Fibroblast of the conjunctiva (primary cell): ENCODE results near the gene MAP2K5.

Experiments
- DNase-seq: peaks from one replicate; pipeline ENCODE4 v3.0.0-alpha.2; 2010; ENCODE audit warnings: low read depth

The MAP2K5 gene

DNA sequence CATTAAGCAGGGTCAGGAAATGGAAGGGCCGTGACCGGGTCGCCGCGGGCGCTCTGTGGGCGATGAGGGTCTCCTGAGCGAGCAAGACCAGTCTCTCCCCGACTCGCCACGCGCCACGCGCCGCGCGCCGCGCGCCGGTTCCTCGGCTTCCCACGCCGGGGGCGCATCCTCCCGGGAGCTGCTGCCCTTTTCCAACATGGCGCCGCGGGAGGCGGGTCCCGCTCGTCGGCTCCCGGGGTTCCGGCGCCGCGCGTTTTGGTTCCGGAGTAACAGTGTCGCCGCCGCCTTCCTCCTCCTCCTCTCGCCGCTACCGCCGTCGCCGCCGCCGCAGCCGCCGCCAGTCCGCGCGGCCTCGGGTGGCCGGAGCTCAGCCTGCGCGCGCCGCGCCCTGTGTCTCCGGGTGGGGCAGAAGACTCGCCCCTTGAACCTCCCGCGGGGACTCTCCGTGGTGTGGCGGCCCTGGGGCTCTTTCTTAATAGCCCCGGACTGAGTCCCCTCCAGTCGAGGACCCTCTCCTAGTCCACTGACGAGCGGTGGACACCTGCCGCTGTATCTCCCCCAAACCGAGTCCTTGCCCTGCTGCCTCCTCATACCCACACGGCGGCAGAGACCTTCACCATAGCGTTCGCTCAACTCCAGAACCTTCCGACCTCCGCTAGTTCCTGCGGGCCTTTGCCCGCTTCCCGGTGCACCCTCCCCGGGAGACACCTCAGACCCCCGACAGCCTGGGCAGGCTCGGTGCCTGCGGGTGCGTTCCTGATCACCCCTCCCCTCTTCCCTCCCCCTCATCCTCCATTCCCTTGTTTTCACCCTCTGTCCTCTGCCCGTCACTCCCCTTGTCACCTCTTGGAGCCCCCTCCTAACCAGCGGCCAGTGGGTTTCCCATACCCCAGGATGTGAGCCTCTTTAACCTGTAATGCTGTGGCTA lies at the start of gene MAP2K5:
Gene MAP2K5 (plus strand): TSS at position 284 of the 928 bp plus-strand sequence. CDS start 633 bp downstream, at position 917.
- DNase-seq = no peak

DNA sequence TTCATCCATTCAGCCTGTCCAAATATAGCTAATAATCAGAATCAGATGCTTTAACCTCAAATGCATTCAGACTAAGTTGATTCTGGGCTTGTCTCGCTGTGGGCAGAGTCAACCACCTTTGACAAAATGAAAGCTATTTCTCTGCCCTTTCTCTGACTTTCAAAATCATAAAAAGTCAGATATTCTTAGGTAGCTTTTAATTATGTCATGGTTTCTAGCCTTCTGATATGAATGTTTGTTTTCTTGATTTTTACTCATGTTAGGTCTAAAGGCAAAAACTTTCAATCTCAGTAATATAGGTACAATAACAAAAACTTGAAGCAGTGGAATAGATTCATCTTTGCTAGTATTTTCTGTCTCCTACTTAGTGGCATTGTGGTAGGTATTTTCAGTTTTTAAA lies 46.9 kb upstream of the MAP2K5 start:
- DNase-seq = no peak

DNA sequence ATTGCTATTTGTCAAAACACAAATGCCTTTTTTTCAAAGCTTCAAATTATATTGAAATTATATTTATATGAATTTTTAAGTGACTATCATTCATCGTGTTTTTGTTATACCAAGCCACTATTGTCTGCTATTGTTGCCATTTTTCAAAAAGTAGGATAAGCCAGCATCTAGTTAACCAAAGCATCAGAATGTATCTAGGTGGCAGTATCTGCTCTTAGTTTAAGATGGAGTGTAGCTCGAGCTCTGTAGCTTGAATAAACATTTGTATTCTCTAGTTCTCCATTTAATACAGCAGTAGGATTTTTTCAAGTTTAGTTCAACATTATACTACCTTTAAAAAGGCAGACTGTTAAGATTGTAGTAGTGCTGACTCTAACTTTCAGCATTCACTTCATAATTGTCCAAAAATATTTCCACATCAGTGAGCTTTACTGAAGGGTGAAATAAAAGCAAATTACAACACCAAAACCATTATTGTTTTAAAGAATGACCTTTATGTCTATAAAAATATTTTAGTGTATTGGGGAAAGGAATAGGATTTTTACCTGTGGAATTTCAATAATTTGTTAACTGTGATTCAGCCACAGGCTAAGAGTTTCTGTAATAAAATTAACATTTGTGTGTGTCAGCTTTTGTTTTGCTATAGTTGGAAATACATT lies 41.2 kb upstream of the MAP2K5 start:
- DNase-seq = peak; percentile 53

DNA sequence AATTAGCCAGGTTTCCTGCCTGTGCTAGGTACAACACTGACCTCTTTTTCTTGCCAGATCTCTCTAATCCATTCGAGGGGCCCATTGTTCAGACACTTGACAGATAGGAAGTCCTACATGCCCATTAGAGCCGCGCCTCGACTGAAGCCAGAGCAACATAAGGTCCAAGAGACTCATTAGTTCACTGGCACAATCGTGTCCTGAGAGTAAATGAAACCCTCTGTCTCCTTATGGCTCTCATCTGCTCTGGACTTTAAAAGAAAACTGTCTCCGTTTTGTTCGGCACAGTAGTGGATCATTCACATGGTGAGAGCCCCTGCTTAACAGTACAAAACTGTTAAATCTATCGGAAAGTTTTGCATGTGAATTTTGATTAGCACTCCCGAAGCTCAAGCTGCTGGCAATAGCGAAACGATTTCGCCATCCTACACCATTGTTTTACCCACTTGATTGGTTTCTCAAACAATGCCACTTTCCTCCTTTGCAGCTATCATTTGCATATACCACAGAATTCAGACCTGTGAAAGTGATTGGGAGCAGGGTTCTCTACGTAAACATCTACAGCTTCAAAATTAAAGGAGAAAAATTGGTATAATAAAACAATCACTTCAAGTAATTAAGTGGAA lies 40.6 kb upstream of the MAP2K5 start:
- DNase-seq = no peak

DNA sequence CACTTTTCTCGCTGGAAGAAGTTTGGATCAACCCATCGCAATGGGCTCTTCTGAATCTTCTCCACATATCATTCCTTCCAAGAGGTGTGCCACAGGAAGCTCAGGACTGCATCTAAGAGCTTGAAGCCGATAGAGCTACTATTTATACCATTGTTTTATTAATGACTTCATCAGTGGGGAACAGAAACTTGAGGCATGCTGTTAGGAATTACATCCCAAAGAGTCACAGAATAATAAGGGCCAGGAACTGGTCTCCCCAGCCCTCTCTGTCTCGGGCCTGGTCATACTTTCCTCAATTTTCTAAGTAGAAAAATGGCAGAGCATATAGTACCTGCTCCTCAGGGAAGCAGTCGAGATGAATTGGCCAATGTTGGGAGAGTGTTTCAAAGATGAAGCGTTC lies 38.4 kb upstream of the MAP2K5 start:
- no peak for DNase-seq

DNA sequence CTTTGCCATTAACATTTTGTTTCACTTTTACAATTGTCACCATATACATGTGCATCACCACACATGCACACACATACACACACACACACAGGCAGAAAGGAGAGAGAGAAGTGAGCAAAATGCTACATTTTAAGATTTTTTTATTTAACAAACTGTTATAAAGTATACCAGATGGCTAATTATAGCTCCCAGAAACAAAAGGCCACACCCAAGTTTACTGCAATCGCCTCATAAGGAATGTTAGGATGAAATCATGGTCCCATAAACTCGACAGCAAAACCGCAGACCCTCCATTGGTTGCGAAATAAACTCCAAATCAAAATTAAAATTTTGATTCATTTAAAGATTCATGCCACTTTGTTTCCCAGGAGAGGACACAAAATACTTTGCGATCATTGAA lies 37.7 kb upstream of the MAP2K5 start:
- peak; percentile 73 for DNase-seq

DNA sequence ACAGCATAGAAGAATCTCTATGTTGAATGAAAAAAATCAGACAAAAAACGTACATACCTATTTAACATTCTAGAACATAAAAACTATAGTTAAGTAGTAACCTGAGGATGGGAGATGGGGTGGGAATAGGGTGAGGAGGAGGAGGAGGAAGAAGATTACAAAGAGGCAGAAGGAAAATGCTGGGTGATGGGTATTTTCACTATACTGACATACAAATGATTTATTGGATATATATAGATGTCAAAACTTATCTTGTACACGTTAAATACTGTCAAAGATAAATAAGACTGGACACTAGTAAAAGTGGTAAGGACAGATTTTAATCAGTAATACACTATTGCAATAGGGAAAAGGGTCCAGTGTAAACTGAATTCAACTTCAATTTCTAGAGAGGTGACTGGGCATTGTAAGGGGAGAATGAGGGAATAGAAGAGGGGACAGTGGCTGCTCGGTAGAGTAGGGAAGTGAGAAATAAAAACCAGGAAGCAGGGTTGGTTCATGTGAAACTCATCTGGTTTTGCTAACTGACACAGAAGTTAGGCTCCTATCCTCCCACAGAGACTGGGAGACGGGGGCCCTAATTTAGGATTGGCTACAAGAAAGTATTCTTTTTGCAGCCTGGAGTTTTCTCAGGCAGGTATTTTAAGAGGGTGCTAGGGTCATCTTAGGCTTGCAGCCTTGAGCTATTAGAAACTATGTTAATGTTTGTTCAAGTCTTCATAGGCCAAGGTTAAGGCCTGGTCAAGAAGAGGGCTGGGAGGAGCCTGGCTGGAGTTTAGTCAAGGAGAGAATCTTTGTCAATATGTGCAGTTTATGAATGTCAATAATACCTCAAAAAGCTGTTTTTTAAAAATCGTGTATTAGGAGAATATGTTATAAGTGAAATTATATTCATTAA lies 36.6 kb upstream of the MAP2K5 start:
- no peak for DNase-seq

DNA sequence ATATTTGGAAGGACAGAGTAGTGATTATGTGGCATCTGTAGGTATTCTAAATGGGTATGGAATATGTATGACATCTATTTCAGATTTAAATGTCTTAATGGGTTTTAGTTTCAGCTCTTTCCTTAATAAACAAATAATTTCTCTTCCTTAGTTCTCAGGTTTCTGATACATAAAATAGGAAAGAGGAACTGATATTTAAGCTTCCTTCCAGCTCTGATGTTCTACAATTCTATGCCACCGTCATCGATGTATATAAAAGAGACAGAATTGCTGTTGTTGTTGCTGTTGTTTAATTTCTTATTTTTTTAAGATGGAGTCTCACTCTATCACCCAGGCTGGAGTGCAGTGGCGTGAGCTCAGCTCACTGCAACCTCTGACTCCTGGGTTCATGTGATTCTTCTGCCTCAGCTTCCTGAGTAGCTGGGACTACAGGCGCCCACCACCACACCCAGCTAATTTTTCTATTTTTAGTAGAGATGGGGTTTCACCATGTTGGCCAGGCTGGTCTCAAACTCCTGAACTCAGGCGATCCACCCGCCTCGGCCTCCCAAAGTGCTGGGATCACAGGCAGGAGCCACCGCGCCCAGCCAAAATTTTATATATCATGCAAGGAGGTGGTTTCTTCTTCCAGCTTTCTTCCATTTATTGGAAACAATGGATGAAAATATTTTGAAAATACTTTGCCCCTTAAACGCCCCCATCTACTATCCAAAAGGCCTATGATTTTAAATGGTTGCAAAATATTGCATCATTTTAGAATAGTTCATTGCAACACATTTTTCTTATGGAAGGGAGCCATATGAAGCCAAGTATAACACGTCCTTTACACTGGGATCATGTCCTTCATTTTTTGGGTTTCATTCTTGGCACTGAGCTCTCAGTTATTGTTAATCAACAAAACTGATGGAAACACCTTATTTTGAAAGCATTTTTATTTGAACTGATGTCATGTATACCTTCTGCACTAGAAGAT lies 35.4 kb upstream of the MAP2K5 start:
- DNase-seq = peak; percentile 91

DNA sequence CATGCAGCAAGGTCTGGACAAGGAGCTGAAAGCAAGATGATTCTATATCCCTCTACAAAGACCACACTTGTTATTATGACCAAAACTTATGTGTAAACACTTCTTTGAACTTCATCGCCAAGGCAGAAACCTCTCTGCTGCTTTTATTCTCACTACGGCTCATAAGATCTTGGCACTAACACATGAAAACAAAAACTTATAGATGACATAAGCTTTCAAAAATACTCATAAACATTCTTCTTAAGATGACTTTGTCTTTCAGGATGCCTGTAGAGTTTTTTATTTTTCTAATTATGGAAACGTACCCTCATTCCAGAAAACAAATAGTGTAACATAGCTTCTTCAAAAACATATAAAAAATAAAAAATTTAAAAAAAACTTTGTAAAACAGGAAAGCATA lies 34.1 kb upstream of the MAP2K5 start:
- peak; percentile 54 for DNase-seq

DNA sequence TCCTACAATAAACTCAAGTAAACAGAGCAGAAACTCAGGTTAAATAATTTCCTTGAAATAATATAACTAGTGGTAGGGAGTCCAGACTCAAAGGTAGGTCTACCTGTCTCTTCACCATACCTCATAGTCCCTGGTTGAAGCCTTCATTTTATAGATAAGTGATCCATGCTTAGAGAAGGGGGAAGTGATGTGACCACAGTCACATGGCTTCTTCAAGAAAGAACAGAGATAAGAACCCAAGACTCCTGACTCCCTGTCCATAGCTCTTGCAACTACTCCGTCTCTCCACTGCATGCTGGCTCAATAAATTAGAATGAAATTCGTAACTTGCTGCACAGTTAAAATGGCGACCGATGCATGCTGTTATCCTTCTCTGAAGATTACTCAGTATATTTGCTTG lies 32.6 kb upstream of the MAP2K5 start:
- DNase-seq = no peak

DNA sequence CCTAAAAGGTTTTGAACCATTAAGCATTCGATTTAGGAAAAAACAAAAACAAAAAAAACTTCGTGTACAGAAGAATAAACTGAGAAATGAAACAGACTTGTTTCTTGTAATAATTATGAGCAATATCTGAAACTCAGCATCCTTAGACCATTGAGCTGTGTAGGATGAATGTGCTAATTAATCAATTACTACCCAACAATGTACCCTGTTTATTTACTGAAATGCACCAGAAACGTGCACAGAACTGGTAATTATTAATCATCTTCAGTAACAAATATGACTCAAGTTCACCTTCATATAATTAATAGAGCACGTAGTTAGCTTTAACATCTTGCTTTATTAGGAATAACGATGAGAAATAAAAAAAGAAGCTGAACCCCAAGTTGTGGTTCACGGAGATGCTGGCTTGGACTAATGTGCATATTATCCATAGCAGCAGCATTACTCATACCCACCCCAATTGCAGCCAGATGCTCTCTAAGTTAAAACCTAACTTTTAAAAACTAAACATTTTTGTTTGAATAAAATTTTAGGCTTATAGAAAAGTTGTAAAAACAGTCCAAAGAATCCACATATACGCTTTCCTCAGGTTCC lies 31.8 kb upstream of the MAP2K5 start:
- peak; percentile 65 for DNase-seq

DNA sequence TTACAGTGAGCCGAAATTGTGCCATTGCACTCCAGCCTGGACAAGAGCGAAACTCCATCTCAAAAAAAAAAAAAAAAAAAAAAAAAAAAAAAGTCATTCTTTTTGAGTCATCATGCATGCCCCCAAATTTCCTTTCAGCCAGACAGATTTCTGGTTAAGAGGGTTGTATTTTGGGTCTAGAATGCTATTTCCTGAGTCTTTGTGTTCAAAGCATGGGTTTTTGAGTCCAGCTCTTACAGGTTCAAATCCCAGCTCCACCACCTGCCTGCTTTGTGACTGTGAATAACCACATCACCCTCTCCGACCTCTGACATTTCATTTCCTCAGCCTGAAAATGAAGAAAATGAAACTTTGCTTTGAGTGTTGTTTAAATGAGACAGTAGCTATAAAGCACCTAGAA lies 30.9 kb upstream of the MAP2K5 start:
- no peak for DNase-seq

DNA sequence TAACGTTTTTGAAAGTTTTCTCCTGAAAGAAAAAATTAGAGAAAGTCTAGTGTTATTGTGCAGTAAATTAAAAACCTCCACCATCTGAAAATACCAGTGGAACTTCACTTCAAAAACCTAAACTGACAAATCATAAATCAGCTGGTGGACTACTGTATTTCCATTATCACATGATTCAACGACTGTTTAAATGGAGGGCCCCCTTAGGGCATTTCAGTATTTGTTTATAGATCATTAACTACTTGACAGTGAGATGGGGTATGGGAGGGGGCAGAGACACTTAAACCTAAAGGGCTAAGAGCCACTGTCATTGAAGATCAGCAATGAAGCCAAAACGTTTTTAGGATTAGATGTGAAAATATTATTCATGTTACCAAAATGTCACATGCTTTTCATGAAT lies 30.4 kb upstream of the MAP2K5 start:
- no peak for DNase-seq

DNA sequence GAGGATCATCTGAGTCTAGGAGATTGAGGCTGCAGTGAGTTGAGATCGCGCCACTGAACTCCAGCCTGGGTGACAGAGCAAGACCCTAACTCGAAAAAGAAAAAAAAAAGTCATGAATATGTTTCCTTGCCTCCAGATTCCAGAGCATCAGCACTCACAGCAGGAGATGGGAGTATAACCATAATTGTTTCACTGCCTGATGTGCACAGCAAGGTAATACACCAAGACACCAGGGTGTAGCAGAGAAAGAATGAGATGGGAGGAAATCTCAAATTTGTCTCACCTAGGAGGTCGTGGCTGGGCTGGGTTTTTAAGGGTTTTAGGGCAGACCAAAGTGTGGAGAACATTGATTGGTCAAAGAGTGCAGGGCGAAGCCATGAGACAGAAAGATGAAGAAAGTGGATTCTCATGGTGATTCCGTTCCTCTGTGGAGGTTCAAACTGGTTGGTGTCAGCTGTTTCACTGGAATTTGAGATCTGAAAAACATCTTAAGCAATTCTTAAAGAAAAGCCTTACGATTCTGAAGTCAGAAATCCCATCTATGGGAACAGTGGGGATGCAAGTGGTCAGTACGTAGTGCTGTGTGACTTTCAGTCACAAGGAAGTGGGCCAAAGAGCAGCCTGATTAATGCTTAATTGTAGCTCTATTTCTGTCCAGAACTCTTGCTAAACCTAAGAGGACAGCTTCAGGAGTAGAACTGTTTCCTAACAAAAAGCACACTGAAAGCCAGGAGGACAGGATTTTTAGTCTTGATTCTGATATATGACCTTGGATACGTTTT lies 29.4 kb upstream of the MAP2K5 start:
- DNase-seq = no peak

DNA sequence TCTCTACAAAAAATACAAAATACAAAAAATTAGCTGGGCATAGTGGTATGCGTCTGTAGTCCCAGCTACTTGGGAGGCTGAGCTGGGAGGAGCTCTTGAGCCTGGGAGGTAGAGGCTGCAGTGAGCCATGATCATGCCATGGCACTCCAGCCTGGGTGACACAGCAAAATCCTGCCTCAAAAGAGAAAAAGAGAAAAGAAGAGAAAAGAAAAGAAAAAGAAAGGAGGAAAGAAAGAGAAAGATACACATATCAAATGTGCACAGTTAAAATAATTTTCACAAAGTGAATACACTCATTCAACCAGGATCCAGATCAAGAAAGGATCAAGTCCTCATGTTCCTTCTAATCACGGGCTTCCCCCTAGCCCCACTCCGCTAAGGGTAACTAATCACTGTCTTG lies 27.4 kb upstream of the MAP2K5 start:
- no peak for DNase-seq

DNA sequence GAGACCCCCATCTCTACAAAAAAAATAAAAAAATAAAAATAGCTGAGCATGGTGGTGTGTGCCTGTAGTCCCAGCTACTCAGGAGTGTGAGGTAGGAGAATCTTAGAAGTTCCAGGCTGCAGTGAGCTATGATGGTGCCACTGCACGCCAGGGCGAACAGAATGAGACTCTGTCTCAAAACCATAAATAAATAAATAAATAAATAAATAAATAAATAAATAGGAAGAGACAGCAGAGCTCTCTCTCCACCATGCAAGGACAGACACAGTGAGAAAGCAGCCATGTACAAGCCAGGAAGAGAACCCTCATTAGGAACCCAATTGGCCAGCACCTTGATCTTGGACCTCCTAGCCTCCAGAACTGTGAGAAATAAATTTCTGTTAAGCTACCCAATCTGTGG lies 26.9 kb upstream of the MAP2K5 start:
- no peak for DNase-seq

DNA sequence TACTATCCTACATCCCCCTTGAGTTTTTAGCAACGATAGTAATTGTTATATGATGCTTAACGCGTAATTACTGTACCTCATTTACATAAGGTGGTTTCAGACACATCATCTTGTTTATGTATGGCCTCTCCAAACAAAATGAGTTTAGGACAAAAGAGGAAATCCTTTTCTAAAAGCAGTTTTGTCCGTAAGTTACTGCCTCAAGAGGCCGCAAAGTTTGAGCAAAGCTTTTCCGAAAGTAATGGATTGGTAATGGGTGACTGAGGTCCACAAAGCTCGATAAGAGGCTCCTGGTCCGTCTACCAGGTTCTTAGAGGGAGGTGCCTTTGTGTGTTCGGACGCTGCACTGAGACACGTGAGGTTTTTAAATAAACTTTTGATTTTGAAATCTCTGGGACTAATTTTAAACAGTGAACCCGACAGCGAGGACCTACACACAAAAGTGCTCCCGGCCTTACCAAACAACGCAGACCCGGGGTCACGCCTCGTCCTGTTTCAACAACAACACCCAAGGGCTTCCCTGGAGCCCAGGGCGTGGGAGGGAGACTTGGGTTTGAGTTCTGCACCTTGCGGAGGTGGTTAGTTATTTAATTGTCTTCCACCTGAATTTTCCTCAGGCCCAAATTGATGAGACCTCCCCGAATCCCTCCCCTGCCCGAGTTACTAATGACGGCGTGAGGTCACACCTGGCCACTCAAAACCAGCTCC lies 22.0 kb upstream of the MAP2K5 start:
- no peak for DNase-seq

DNA sequence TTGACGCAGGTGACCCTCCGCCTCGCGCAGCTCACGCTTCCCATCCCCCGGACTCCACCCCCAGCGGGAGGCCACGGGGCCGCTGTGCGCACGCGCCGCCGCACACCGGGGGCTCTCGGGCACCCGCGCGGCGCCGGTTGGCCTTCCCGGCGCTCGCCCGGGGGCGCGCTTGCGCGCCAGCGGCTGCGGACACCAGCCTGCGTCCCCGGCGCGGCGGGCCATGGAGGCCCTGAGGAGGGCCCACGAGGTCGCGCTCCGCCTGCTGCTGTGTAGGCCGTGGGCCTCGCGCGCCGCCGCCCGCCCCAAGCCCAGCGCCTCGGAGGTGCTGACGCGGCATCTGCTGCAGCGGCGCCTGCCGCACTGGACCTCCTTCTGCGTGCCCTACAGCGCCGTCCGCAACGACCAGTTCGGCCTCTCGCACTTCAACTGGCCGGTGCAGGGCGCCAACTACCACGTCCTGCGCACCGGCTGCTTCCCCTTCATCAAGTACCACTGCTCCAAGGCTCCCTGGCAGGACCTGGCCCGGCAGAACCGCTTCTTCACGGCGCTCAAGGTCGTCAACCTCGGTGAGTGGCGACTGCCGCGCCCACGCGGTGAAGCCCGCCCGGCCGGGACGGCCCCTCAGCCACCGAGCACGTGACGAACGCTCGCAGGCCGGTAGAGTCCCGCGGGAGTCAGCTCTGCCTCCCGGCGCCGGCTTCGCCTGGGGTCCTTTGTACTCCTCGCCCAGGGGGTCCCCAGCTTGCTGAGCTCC lies 21.3 kb upstream of the MAP2K5 start, which contains the start of gene C15orf61:
Gene C15orf61 (plus strand): TSS at position 103 of the 754 bp plus-strand sequence. CDS start 118 bp downstream, at position 221.
- peak; percentile 47 for DNase-seq
